GM18505 (cell line): ENCODE results near the gene PCDHGA8.
"Not testable (repeated sequence)": the region's sequence is repeated elsewhere in the genome, so short reads cannot be mapped to it uniquely, and the experiment has no call there.

ENCODE experiments used
- ATAC-seq: cut with Tn5 transposase; IDR thresholded peaks from one replicate; pipeline ENCODE4 v1.9.1; 2021; ENCODE audit not compliant: unreplicated experiment
- POLR2A ChIP-seq: IDR thresholded peaks from 4 replicates; pipeline ENCODE4 v1.6.1; 2011; ENCODE audit warnings: borderline replicate concordance; ENCODE audit not compliant: insufficient read depth, insufficient read length; ENCODE audit errors: extremely low read depth

Gene PCDHGA8

GRCh38 chr5:141384471-141385267 is 7.8 kb upstream of the PCDHGA8 start:
- no peak for ATAC-seq
- TF ChIP-seq POLR2A: no peak

DNA sequence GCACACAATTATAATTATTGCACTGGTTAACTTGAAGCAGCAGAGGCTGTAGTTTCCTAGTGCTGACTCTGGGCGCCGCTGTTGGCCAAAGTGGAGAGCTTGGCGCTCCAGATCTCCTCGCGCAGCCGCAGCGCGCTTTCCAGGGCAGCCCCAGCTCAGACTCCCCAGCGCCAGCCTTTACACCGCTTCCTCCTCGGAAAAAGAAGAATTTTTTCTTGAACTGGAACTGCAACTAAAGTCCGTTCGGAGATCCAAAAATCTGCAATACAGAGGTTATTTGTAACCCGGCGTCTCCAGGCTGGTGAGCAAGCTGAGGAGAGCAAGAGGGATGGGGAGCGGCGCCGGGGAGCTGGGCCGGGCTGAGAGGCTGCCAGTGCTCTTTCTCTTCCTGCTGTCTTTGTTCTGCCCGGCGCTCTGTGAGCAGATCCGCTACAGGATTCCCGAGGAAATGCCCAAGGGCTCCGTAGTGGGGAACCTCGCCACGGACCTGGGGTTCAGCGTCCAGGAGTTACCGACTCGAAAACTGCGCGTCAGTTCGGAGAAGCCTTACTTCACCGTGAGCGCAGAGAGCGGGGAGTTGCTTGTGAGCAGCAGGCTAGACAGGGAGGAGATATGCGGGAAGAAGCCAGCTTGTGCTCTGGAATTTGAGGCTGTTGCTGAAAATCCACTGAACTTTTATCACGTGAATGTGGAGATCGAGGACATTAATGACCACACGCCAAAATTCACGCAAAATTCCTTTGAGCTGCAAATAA is 4.7 kb upstream of the PCDHGA8 start, which contains the start of gene PCDHGB4:
TSS of gene PCDHGB4 (plus strand) at position 142 of the 755 bp plus-strand sequence. CDS start at position 329, 187 bp downstream.
- not testable (repeated sequence) for ATAC-seq

GRCh38 chr5:141388661-141389060 is 3.8 kb upstream of the PCDHGA8 start:
- TF ChIP-seq POLR2A: no peak
- ATAC-seq: no peak

- TF ChIP-seq POLR2A: no peak
- no peak for ATAC-seq
Measured at GRCh38 chr5:141389153-141390042, 3.0 kb upstream of the PCDHGA8 start.

DNA sequence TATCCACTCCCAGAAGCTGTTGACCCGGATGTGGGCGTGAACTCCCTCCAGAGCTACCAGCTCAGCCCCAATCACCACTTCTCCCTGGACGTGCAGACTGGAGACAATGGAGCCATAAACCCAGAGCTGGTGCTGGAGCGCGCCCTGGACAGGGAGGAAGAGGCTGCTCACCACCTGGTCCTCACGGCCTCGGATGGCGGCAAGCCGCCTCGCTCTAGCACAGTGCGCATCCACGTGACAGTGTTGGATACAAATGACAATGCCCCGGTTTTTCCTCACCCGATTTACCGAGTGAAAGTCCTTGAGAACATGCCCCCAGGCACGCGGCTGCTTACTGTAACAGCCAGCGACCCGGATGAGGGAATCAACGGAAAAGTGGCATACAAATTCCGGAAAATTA is 834 bp downstream of the PCDHGA8 start:
- no peak for ATAC-seq
- no peak for TF ChIP-seq POLR2A

- ATAC-seq: not testable (repeated sequence)
Measured at GRCh38 chr5:141394401-141395187, 2.2 kb downstream of the PCDHGA8 start.

- peak; percentile 85 for ATAC-seq
Measured at GRCh38 chr5:141397756-141398551, 5.5 kb downstream of the PCDHGA8 start, which contains the start of gene PCDHGB5. TSS of gene PCDHGB5 (plus strand) at chr5:141397947. CDS start at chr5:141398128, 181 bp downstream.

DNA sequence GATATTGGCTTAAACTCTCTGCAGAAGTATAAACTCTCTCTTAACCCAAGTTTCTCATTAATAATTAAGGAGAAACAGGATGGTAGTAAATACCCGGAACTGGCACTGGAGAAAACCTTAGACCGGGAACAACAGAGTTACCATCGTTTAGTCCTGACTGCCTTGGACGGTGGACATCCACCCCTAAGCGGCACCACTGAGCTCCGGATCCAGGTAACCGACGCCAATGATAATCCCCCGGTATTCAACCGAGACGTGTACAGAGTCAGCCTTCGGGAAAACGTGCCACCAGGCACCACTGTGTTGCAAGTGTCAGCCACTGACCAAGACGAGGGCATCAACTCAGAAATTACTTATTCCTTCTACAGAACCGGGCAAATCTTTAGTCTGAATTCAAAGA is 6.2 kb downstream of the PCDHGA8 start:
- TF ChIP-seq POLR2A: no peak
- ATAC-seq: no peak

DNA sequence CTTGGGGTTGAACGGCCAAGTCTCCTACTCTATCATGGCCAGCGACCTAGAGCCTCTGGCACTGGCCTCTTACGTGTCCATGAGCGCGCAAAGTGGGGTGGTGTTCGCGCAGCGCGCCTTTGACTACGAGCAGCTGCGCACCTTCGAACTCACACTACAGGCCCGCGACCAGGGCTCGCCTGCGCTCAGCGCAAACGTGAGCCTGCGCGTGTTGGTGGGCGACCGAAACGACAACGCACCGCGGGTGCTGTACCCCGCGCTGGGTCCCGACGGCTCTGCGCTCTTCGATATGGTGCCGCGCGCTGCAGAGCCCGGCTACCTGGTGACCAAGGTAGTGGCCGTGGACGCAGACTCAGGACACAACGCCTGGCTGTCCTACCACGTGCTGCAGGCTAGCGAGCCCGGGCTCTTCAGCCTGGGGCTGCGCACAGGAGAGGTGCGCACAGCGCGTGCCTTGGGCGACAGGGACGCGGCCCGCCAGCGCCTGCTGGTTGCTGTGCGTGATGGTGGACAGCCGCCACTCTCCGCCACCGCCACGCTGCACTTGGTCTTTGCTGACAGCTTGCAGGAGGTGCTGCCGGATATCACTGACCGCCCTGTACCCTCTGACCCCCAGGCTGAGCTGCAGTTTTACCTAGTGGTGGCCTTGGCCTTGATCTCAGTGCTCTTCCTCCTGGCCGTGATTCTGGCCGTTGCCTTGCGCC is 7.3 kb downstream of the PCDHGA8 start:
- no peak for TF ChIP-seq POLR2A
- ATAC-seq: no peak

- ATAC-seq: no peak
- TF ChIP-seq POLR2A: no peak
Measured at GRCh38 chr5:141402553-141403243, 10.3 kb downstream of the PCDHGA8 start, which contains the start of gene PCDHGA9. TSS of gene PCDHGA9 (plus strand) at chr5:141402778. CDS start at chr5:141402953, 175 bp downstream.

DNA sequence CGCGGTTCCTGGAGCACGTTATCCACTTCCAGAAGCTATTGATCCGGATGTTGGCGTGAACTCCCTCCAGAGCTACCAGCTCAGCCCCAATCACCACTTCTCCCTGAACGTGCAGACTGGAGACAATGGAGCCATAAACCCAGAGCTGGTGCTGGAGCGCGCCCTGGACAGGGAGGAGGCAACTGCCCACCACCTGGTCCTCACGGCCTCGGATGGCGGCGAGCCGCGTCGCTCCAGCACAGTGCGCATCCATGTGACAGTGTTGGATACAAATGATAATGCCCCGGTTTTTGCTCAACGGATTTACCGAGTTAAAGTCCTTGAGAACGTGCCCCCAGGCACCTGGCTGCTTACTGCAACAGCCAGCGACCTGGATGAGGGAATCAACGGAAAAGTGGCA is 11.0 kb downstream of the PCDHGA8 start:
- ATAC-seq: no peak
- TF ChIP-seq POLR2A: no peak

DNA sequence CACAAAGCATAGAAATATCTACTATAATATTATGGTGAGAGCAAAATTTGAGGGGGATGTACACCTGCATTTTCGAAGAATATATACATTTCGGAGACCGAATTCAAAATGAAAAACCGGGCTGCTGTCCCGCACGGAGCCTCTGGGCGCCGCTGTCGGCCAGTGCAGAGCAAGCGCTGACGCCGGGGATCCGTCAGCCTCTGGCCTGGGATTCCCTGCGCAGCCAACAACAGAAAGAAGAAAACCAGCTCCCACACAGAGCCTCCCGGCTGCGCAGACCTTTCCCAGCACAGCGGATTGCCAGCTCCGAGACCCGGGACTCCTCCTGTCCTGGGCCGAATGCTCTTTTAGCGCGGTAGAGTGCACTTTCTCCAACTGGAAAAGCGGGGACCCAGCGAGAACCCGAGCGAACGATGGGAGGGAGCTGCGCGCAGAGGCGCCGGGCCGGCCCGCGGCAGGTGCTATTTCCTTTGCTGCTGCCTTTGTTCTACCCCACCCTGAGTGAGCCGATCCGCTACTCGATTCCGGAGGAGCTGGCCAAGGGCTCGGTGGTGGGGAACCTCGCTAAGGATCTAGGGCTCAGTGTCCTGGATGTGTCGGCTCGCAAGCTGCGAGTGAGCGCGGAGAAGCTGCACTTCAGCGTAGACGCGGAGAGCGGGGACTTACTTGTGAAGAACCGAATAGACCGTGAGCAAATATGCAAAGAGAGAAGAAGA is 15.5 kb downstream of the PCDHGA8 start, which contains the start of gene PCDHGB6:
TSS of gene PCDHGB6 (plus strand) at position 232 of the 716 bp plus-strand sequence. CDS start at position 414, 182 bp downstream.
- ATAC-seq: not testable (repeated sequence)
